Astrocyte (in vitro differentiated cells and primary cell): Measurements from ENCODE around the gene SYVN1. TPM values are rescaled to one million over a fixed set of nuclear protein-coding genes. Genes with fewer than 3 reads are reported as not detected.
A peak's percentile ranks its signal among the peaks of the same experiment; 100 is the strongest.

Source experiments
- DNase-seq: peaks from one replicate; pipeline ENCODE4 v3.0.0-alpha.2; 2010; ENCODE audit warnings: low read depth
- FAIRE-seq: peaks from 2 replicates; lab custom pipeline; 2011; peaks lifted over from hg19 to GRCh38; lab: Jason Lieb, UNC
- H2AFZ ChIP-seq: 2 replicates; pipeline ENCODE4 v1.6.0; 2012; ENCODE audit warnings: low read depth, low read length, inconsistent platforms
- H3K27ac ChIP-seq: 2 replicates; pipeline ENCODE4 v1.5.1; 2011; ENCODE audit warnings: low read depth, low read length, inconsistent platforms
- H3K27me3 ChIP-seq: 2 replicates; pipeline ENCODE4 v1.6.0; 2011; ENCODE audit warnings: low read length, inconsistent platforms; ENCODE audit not compliant: insufficient read depth
- H3K36me3 ChIP-seq: 2 replicates; pipeline ENCODE4 v1.5.1; 2011; ENCODE audit warnings: low read length, inconsistent platforms; ENCODE audit not compliant: insufficient read depth
- H3K4me1 ChIP-seq: 2 replicates; pipeline ENCODE4 v1.5.1; 2011; ENCODE audit warnings: low read length, inconsistent platforms; ENCODE audit not compliant: insufficient read depth
- H3K4me2 ChIP-seq: 2 replicates; pipeline ENCODE4 v1.6.0; 2012; ENCODE audit warnings: low read length, inconsistent platforms
- H3K4me3 ChIP-seq: 2 replicates; pipeline ENCODE4 v1.5.1; 2011; ENCODE audit warnings: low read depth, mild to moderate bottlenecking, low read length, inconsistent platforms; ENCODE audit not compliant: insufficient read depth
- H3K79me2 ChIP-seq: 2 replicates; pipeline ENCODE4 v1.6.0; 2012; ENCODE audit warnings: mild to moderate bottlenecking, low read length, inconsistent platforms; ENCODE audit not compliant: insufficient read depth
- H3K9ac ChIP-seq: 2 replicates; pipeline ENCODE4 v1.6.0; 2012; ENCODE audit warnings: mild to moderate bottlenecking, low read length, inconsistent platforms
- H3K9me3 ChIP-seq: 2 replicates; pipeline ENCODE4 v1.5.1; 2012; ENCODE audit warnings: low read depth, mild to moderate bottlenecking, low read length, inconsistent platforms; ENCODE audit not compliant: insufficient read depth
- H4K20me1 ChIP-seq: 2 replicates; pipeline ENCODE4 v1.6.0; 2012; ENCODE audit warnings: low read length, inconsistent platforms; ENCODE audit not compliant: insufficient read depth
- H3K27ac Mint-ChIP-seq: one replicate; pipeline ENCODE4 v1.8.0; 2021; ENCODE audit warnings: mild to moderate bottlenecking, mixed read lengths; ENCODE audit not compliant: unreplicated experiment
- H3K27me3 Mint-ChIP-seq: one replicate; pipeline ENCODE4 v1.8.0; 2021; ENCODE audit warnings: low read depth, mixed read lengths; ENCODE audit not compliant: unreplicated experiment
- H3K36me3 Mint-ChIP-seq: one replicate; pipeline ENCODE4 v1.8.0; 2021; ENCODE audit warnings: low read depth, mixed read lengths; ENCODE audit not compliant: unreplicated experiment
- H3K4me1 Mint-ChIP-seq: one replicate; pipeline ENCODE4 v1.8.0; 2021; ENCODE audit warnings: low read depth, mixed read lengths; ENCODE audit not compliant: unreplicated experiment
- H3K4me3 Mint-ChIP-seq: one replicate; pipeline ENCODE4 v1.8.0; 2021; ENCODE audit warnings: mild to moderate bottlenecking, moderate library complexity, mixed read lengths; ENCODE audit not compliant: unreplicated experiment
- H3K9me3 Mint-ChIP-seq: one replicate; pipeline ENCODE4 v1.8.0; 2021; ENCODE audit warnings: mild to moderate bottlenecking, mixed read lengths; ENCODE audit not compliant: unreplicated experiment
- EZH2 ChIP-seq: IDR thresholded peaks from 2 replicates; pipeline ENCODE4 v1.6.1; 2012; ENCODE audit warnings: mild to moderate bottlenecking, low read length, inconsistent platforms; ENCODE audit not compliant: insufficient read depth
- total RNA-seq: library from RNA; stranded (reverse); gene quantifications from 2 replicates; pipeline ENCODE4 v1.2.1, GENCODE V29; 2021
- TF ChIP-seq, protein P1 (sequence below): IDR thresholded peaks from 2 replicates; pipeline ENCODE4 v1.5.1; 2011; ENCODE audit warnings: low read depth, mild to moderate bottlenecking, inconsistent platforms, low read length, moderate library complexity; ENCODE audit not compliant: insufficient read depth

SYVN1 gene
- total RNA-seq, 1 donor from 2014 or later, result 43.0 TPM

DNA sequence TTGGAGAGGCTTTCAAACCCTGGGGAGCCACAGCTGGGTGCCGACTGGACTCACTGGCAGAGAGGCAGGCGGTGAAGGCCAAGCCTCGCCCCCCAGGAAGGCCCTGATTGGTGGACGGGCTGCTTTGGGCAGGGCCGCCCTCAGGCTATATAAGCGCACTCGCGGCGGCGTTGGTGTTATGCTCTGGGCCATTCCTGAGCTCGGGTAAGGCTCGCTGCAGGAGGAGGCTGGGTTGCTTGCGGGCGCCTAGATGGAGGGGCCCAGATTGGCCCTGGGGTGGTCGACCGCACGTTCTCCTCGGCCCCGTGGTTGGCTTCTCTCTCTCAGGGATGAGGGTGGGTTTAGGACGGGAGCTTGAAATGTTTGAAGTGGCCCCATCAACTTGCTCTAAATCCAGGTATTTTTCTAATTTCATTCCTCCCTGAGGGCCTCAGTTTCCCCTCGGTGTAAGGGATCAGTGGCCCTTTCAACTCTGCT, 35.8 kb upstream of the SYVN1 start, which contains the start of gene SPDYC:
SPDYC (plus strand) TSS at position 176 of the 477 bp plus-strand sequence. CDS start 1,125 bp downstream, outside the sequence.
- H3K4me1 ChIP-seq, result no peaks in the 10 kb centered on the region
- H3K4me3 Mint-ChIP-seq, result no peak within 1 kb of the TSS
- no peaks in the 10 kb centered on the region for H3K27me3 ChIP-seq
- TF ChIP-seq, protein P1, sequence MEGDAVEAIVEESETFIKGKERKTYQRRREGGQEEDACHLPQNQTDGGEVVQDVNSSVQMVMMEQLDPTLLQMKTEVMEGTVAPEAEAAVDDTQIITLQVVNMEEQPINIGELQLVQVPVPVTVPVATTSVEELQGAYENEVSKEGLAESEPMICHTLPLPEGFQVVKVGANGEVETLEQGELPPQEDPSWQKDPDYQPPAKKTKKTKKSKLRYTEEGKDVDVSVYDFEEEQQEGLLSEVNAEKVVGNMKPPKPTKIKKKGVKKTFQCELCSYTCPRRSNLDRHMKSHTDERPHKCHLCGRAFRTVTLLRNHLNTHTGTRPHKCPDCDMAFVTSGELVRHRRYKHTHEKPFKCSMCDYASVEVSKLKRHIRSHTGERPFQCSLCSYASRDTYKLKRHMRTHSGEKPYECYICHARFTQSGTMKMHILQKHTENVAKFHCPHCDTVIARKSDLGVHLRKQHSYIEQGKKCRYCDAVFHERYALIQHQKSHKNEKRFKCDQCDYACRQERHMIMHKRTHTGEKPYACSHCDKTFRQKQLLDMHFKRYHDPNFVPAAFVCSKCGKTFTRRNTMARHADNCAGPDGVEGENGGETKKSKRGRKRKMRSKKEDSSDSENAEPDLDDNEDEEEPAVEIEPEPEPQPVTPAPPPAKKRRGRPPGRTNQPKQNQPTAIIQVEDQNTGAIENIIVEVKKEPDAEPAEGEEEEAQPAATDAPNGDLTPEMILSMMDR, result no peak
- no peak for TF ChIP-seq EZH2
- no peak within 1 kb of the TSS for H3K4me3 ChIP-seq
- H3K4me1 Mint-ChIP-seq, result no peaks in the 10 kb centered on the region
- H3K9me3 Mint-ChIP-seq, result no peaks in the 10 kb centered on the region
- H3K36me3 Mint-ChIP-seq, result no peaks in the 10 kb centered on the region
- peak within 1 kb of the TSS; percentile 44 for H3K9ac ChIP-seq
- no peak for FAIRE-seq
- H3K27ac Mint-ChIP-seq, result peak within 1 kb of the TSS; percentile 65
- H3K27ac ChIP-seq, result peak within 1 kb of the TSS; percentile 50
- H3K79me2 ChIP-seq, result no peaks in the 10 kb centered on the region
- no peaks in the 10 kb centered on the region for H3K9me3 ChIP-seq
- no peak for DNase-seq
- H3K27me3 Mint-ChIP-seq, result no peaks in the 10 kb centered on the region
- H3K36me3 ChIP-seq, result no peaks in the 10 kb centered on the region
- no peaks in the 10 kb centered on the region for H4K20me1 ChIP-seq
- peak within 1 kb of the TSS; percentile 81 for H2AFZ ChIP-seq
- peak within 1 kb of the TSS; percentile 17 for H3K4me2 ChIP-seq

DNA sequence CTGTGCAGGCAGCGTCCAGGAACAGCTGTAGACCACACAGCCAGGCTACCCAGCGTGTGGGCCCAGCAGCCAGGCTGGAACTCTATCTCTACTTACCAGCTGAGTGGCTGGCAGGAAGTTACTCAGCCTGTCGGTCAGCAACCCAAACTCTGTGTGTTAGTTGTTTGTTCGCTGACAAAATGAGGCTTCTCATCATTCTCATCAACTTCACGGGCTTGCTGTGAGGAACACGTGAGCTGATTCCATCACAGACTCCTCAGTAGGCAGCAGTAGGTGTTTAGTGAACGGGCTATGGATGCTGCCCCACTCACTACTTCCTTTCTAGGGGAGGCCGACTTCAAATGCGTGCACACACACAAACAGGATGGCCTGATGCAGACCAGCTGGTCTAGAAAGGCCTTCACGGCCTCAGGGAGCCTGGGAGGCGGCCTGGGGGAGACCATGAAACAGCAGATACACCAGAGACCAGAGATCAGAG, 34.9 kb upstream of the SYVN1 start:
- peak overlapping the region; percentile 44 for H3K9ac ChIP-seq
- DNase-seq (peak; percentile 22), FAIRE-seq (no peak)
- no peaks in the 10 kb centered on the region for H3K36me3 ChIP-seq
- Mint-ChIP-seq H3K27me3 (no peaks in the 10 kb centered on the region), H3K9me3 (no peaks in the 10 kb centered on the region), H3K27ac (peak overlapping the region; percentile 65), H3K36me3 (no peaks in the 10 kb centered on the region), H3K4me3 (no peak overlapping the region), H3K4me1 (no peaks in the 10 kb centered on the region)
- no peaks in the 10 kb centered on the region for H3K79me2 ChIP-seq
- peak overlapping the region; percentile 81 for H2AFZ ChIP-seq
- peak overlapping the region; percentile 50 for H3K27ac ChIP-seq
- peak overlapping the region; percentile 17 for H3K4me2 ChIP-seq
- H3K9me3 ChIP-seq, result no peaks in the 10 kb centered on the region
- H3K4me3 ChIP-seq, result no peak overlapping the region
- TF ChIP-seq EZH2, result no peak
- TF ChIP-seq, protein P1, result no peak
- H3K27me3 ChIP-seq, result no peaks in the 10 kb centered on the region
- no peaks in the 10 kb centered on the region for H4K20me1 ChIP-seq
- H3K4me1 ChIP-seq, result no peaks in the 10 kb centered on the region

DNA sequence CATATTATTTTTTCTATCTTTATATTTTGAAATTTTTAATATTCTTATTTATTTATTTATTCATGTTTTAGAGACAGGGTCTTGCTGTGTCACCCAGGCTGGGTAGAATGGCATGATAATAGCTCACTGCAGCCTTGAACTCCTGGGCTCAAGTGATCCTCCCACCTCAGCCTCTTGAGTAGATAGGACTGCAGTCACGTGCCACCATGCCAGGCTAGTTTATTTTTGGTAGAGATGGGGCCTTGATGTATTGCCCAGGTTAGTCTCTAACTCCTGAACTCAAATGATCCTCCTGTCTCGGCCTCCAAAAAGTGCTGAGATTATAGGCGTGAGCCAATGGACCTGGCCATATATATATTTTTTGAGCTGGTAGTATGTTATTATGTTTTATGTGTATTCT, 33.3 kb upstream of the SYVN1 start:
- TF ChIP-seq, protein P1, result no peak
- no peak for TF ChIP-seq EZH2
- H4K20me1 ChIP-seq, result no peaks in the 10 kb centered on the region
- Mint-ChIP-seq H3K4me3 (no peak overlapping the region), H3K4me1 (no peaks in the 10 kb centered on the region), H3K36me3 (no peaks in the 10 kb centered on the region), H3K27me3 (no peaks in the 10 kb centered on the region), H3K9me3 (no peaks in the 10 kb centered on the region), H3K27ac (no peak overlapping the region)
- no peak overlapping the region for H3K4me3 ChIP-seq
- H3K4me2 ChIP-seq, result no peak overlapping the region
- FAIRE-seq (no peak), DNase-seq (no peak)
- H3K27ac ChIP-seq, result no peak overlapping the region
- no peak overlapping the region for H2AFZ ChIP-seq
- no peak overlapping the region for H3K9ac ChIP-seq
- no peaks in the 10 kb centered on the region for H3K79me2 ChIP-seq
- H3K9me3 ChIP-seq, result no peaks in the 10 kb centered on the region
- no peaks in the 10 kb centered on the region for H3K36me3 ChIP-seq
- H3K27me3 ChIP-seq, result no peaks in the 10 kb centered on the region
- H3K4me1 ChIP-seq, result no peaks in the 10 kb centered on the region
